GM10248 (cell line): ENCODE data around the gene NMS.

Source experiments
- CTCF ChIA-PET: fragments of 300-600 bp; sonication (Branson Sonifier 250); formaldehyde crosslinking; extraction: SDS; loops from one replicate; lab custom pipeline; 2021; ENCODE audit warnings: antibody characterized with exemption; lab: Yijun Ruan, JAX
- POLR2A ChIA-PET: fragments of 350-650 bp; sonication (Branson Sonifier 250); formaldehyde crosslinking; extraction: SDS; loops from one replicate; lab custom pipeline; 2020; ENCODE audit warnings: antibody characterized with exemption; lab: Yijun Ruan, JAX
- DNase-seq: peaks from one replicate; pipeline ENCODE4 v3.0.0; 2012; ENCODE audit errors: extremely low spot score
- CTCF ChIP-seq: IDR thresholded peaks from 2 replicates; pipeline ENCODE4 v1.5.1; 2012; ENCODE audit warnings: mild to moderate bottlenecking, low read depth; ENCODE audit errors: extremely low read depth, missing control alignments, control extremely low read depth

The NMS gene

GRCh38 chr2:100502782-100503181 lies 32.5 kb downstream of the NMS start:
- DNase-seq: no peak
- CTCF ChIA-PET: no interaction called here
- POLR2A ChIA-PET: no interaction called here
- TF ChIP-seq CTCF: no peak

- DNase-seq: no peak
- ChIA-PET CTCF (no interaction called here), POLR2A (no interaction called here)
- no peak for TF ChIP-seq CTCF
Measured at GRCh38 chr2:100504542-100504941, 34.3 kb downstream of the NMS start.

DNA sequence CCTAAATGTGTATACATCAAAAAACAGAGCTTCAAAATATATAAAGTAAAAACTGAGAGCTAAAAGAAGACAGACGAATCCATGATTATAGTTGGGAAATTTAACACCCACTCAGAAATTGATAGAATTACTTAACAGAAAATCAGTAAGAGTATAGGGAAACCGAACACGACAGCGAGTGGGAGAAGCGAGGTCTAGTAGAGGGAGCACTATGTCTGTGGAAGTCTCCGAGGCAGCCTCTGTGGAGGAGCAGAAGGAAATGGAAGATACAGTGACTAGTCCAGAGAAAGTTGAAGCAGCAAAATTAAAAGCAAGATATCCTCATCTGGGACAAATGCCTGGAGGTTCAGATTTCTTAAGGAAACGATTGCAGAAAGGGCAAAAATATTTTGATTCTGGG lies 38.8 kb downstream of the NMS start:
- TF ChIP-seq CTCF: no peak
- POLR2A ChIA-PET: no interaction called here
- no peak for DNase-seq
- CTCF ChIA-PET: interaction anchor here (0.9 kb wide), 1 partner anchor 20 kb away, joined by 3 read pairs; no protein-coding TSS in a partner anchor

- DNase-seq: no peak
- ChIA-PET CTCF (no interaction called here), POLR2A (no interaction called here)
- TF ChIP-seq CTCF: no peak
Measured at GRCh38 chr2:100513650-100514049, 43.4 kb downstream of the NMS start.

DNA sequence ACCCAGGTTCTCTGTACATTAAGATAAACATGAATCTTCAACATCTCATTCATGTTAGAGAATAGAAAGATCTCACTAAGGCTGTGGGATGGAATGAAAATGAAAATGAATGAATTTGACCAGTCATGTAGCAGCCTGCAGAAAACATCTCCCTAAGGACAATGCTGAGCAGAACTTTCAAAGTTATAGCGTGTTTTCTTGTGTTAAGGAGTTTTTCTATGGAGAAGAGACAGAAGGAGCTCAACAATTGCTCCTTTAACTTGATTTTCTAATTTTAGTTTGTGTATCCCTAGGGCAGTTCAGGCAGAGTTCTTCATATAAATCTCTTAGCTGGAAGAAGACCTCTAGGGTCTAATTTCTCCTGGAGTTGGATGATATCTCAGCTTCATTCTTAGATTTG lies 47.3 kb downstream of the NMS start:
- ChIA-PET CTCF (interaction anchor here (1.0 to 1.5 kb wide), 3 partner anchors 21 to 255 kb away, joined by 3 read pairs; no protein-coding TSS in a partner anchor), POLR2A (no interaction called here)
- TF ChIP-seq CTCF: no peak
- no peak for DNase-seq

DNA sequence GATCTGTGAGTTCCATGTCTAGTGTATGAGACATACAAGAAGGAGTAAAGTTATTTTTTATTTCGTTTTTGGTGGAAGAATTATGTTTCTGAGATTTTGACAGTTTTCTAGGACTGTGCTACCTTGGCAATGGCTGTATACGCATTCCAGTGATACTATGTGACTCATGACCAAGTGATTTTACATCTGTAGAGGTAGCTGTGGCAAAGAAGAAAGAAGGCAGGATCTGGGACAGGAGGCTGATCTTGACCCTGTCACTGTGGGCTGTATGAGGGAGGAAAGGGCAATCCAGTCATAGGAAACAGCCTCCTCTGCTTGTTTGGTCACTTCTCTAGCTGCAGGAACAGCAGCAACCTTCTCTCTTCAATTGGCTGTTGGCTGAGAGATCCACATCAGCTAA lies 48.5 kb downstream of the NMS start:
- TF ChIP-seq CTCF: no peak
- DNase-seq: no peak
- ChIA-PET CTCF (interaction anchor here (1.2 to 1.5 kb wide), 2 partner anchors 20 to 256 kb away, joined by 3 read pairs; no protein-coding TSS in a partner anchor), POLR2A (no interaction called here)

- ChIA-PET CTCF (no interaction called here), POLR2A (no interaction called here)
- no peak for TF ChIP-seq CTCF
- DNase-seq: no peak
Measured at GRCh38 chr2:100520224-100520623, 49.9 kb downstream of the NMS start.
